GM18870 (cell line): Measurements from ENCODE around the gene ABI3BP.
A peak's percentile ranks its signal among the peaks of the same experiment; 100 is the strongest.

Source experiments
- ATAC-seq: cut with Tn5 transposase; IDR thresholded peaks from one replicate; pipeline ENCODE4 v1.9.1; 2021; ENCODE audit warnings: moderate library complexity; ENCODE audit not compliant: unreplicated experiment

Gene ABI3BP

DNA sequence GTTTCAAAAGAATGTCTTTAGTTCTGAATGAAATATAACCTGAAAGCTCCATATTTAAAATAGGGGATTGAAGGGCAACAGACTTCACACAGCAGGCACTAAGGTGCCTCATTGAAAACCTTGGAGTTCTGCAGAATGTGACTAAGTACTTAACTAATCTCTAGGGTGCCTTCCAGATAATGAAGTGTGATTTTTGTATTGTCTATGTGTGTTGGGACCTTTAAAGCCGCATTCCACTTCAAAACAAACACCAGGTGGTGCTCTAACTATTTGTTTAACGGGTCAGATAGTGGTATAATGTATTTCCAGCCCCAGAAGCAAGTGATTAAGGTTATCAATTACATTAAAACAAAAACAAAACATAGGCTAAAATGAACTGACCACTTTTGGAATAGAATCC is 255.9 kb downstream of the ABI3BP start:
- ATAC-seq, result no peak

DNA sequence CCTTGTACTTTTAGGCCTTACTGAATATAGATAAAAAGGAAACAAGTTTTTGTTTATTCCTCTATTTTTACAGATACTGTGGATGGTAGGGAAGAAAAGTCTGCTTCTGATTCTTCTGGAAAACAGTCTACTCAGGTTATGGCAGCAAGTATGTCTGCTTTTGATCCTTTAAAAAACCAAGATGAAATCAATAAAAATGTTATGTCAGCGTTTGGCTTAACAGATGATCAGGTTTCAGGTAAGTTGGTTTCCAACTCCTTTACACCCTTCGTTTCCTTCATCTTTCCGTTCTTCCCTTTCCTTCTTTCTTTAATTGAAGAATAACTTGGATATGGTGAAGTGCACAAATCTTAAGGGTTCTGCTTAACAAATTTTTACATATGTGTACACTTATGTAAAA is 260.8 kb downstream of the ABI3BP start:
- no peak for ATAC-seq

DNA sequence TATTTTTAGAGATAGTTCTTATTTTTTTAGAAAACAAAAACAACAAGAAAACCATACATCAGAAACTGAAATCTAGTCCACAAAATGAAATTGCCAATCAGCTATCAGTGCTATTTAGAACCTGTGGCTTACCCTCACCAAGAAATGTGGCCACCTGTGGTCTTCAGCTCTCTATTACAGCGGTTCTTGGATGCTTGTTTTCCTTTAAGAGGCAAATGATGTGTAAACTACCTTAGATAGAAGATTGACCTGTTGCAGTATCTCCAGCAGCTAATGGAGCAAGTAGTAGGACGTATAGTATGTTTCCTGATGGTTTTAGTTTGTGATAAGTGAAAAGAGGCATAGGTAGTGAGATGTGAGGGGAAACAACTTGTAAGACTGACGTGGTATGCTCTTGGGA is 262.7 kb downstream of the ABI3BP start:
- peak; percentile 56 for ATAC-seq

DNA sequence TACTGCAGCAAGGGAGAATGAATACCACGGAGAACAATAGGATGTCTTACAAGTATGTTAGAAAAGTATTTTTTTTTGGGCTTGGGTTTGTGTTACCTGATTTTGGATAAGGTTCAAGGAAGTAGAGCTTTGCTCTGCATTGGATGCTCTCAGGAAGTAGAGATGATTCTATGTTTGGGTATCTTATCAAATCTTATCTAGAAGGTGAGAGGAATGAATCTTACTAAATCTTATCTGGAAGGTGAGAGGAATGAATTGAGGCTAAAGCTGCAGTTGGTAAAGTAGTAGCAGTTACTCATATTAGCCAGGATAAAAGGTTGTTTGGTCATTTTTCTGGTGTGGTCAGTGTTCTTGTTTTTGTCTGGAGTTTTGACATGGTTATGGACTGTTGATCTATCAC is 266.5 kb downstream of the ABI3BP start:
- no peak for ATAC-seq

DNA sequence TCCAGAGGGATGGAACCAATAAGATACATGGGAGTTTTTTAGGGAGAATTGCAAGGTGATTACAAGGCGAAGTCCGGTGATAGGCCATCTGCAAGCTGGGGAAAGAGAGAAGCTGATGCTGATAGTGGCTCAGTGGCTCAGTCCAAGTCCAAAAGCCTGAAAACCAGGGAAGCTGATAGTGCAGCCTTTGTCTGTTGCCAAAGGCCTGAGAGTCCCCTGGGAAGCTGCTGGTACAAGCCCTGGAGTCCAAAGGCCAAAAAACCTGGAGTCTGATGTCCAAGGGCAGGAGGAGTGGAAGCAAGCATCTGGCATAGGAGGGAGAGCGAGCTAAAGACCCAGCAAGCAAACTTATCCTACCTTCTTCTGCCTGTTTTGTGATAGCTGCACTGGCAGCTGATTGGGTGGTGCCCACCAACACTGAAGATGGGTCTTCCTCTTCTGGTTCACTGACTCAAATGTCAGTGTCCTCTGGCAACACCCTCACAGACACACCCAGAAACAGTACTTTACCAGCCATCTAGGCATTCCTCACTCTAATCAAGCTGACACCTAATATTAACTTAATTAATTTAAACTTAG is 267.2 kb downstream of the ABI3BP start:
- no peak for ATAC-seq

DNA sequence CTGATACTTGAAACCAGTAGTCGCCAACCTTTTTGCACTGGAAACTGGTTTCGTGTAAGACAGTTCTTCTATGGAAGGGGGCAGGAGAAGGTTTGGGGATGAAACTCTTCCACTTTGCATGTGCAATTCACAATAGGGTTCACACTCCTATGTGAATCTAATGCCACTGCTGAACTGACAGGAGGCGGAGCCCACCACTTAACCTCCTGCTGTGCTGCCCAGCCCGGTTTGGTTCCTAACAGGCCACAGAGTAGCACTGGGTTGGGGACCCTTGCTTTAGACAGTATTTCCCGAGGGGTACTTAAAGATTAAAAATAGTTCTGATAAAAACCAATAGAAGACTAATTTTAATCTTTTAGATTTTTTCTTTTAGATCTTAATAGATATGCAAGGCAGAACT is 272.8 kb downstream of the ABI3BP start:
- ATAC-seq, result no peak

DNA sequence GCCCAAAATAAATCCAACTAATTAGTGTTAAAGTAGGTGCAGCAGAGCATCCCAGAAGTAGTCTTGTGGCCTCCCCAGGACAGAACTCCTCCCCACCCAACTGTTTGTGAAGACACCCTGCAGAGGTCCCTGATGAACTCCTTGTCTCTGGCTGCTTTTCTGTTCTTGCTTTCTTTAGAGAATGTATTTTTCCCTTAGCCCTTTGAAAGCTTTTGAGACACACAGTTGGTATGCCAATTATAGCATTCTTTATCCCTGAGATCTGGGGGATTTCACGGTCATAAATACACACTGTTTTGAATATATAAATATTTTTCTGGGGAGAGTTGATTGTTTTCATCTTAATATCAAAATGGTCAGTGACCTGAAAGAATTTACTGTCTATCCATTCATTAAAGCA is 274.1 kb downstream of the ABI3BP start:
- ATAC-seq, result no peak

DNA sequence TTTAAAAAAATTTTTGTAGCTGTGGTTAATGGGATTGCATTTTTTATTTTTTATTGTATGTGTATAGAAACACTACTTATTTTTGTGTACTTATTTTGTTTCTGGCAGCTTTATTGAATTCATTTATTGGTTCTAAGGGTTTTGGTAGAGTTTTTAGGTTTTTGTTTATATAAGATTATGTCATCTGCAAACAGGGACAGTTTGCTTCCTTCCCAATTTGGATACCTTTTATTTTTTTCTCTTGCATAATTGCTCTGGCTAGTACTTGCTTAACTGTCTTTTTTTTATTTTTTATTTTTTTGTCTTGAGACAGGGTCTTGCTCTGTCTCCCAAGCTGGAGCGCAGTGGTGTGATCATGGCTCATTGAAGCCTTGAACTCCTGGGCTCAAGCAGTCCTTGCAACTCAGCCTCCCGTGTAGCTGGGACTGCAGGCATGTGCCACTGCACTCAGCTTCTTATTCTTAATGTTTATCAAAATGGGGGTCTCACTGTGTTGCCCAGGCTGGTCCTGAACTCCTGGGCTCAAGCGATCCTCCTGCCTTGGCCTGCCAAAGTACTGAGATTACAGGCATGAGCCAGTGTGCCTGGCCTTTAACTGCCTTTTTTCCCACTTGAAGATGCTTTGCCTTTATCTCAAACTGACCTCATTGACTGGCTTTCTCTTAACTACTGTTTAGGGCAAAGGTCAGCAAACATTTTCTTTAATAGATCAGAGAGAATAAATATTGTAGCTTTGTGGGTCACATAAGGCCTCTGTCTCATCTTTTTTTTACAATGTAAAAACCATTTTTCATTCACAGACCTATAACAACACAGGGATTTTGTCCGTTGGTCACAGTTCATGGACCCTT is 275.4 kb downstream of the ABI3BP start:
- ATAC-seq, result no peak

DNA sequence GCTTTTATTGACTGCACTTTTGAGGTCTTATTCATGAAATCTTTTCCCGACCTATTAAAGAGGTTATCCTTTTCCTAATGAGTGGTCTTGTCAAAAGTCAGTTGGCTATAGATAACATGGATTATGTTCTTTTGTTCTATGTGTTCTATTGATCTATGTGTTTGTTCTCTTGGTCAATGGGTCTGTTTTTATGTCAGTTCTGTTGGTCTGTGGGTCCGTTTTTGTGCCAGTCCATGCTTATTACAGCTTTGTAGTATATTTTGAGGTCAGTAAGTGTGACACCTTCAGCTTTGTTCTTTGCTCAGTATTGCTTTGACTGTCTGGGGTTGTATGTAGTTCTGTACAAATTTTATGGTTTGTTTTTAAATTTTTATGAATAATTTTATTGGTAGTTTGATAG is 276.2 kb downstream of the ABI3BP start:
- ATAC-seq, result no peak

DNA sequence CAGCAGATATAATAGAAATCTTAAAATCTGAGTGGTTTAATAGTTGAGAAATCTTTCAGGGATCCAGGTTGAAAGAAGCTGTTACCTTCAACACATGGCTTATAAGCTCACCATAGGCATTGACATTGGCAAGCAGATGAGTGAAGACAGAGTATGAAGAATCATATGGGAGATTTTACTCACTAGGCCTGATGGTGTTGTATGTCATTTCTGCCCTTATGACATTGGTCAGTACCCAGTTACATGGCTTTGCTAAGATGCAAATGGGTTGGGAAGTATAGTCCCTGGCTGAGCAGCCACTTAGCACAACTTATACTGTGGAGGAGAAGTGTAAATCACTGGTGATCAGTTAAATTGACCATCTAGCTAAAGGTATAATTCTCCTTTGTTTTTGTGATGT is 278.0 kb downstream of the ABI3BP start:
- no peak for ATAC-seq

DNA sequence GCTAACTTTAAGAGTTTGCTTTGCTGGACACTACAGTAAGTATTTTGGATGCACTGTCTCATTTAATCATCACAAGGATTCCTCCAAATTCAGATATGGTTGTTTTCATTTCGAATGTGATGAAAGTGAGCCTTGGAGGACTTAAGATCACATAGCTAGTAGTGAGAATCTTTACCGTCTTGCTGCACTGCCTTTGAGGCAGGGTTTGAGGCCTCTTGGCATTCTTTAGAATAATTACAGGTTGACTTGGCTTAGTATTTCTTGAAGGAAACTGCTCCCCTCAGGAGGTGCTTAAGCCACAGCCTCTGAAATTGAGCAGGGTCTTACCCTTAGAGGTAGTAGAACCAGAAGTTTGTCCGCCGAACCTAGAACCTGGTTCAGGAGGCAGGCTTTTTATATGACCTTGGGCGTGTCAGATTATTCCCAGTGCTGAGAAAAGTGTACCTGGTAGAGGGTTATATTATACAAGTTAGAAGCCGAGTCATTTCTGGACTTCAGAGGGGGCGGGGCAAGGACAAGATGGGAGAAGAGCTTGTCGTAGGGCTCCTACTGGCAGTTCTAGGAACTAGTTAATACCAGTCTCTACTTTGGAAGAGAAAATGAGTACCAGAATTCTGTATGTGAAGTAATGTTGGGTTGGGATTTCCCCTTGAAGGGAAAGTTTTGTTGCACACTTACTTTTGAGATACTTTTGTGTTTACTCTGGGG is 282.8 kb downstream of the ABI3BP start:
- ATAC-seq, result peak; percentile 52

DNA sequence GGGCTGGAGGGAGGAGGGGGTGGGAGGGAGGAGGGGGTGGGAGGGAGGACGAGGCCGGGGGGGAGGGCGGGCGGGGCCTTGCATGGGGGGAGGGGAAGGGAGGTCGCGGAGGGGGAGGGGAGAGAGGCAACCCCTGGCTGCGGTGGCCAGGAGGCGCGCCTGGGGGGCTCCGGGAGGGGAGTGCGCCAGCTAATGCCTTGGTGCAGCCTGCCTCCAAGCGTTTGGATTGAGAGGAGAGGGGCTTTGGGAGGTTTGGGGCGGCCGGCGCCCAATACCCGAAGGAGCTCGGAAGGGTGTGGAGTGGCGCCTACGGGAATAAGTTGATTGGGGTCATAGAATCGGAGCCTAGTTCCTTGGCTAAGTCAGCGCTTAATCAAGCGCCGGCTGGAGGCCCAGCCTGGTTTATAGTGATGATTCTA is 283.4 kb downstream of the ABI3BP start:
- ATAC-seq, result no peak

DNA sequence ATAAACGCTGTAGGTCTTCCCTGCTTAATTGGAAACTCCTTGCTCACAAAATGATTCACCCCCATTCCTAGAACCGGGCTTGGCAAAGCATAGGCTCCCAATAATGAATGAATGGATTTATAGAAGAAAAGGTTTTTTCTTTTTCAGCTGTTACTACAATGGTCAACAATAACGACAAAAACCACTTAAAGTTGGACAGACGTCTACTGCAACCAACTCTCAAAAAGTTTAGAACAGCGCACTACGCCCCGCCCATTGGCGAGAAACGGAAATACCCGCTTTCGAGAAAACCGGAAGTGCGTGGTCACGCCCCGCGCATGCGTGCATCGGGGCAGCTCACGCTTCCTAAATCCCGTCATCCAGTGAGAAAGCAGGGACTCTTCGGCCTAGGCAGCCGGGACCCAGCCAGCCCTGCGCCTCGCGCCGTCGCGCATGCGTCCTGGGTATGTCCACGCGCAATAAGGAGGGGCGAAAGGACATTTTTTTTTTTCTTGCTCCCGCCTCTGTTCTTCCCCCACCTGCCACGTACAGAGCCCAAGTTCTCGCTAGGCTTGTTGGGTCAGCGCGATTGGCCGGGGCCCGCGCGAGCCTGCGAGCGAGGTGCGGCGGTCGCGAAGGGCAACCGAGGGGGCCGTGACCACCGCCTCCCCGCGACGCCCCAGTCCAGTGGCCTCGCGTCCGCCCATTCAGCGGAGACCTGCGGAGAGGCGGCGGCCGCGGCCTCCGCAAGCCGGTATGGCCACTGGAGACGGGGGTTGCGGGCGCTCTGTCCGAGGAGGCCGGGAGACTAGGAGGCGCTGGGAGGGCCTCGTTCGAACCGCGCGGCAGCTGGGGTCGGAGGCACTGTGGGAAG is 284.0 kb downstream of the ABI3BP start, which contains the start of gene TFG:
Gene TFG (plus strand): TSS at position 506 of the 853 bp plus-strand sequence. CDS start 4,192 bp downstream, outside the sequence.
- peak; percentile 95 for ATAC-seq

DNA sequence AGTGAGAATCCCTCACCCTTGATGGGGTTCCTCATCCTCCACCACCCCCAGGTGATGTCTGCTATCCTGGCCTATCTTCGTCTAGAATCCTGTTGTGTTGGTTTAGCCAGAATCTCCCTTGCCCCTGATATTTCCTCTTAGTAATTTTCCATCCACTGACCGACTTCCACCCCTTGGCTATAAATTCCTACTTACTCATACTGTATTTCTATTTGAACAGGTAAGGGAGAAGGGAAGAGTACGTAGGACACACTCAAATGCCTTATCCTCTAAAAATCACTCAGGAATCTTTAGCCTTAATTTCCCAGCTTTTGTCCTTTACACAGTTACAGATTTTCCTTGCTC is 284.6 kb downstream of the ABI3BP start:
- ATAC-seq, result no peak

DNA sequence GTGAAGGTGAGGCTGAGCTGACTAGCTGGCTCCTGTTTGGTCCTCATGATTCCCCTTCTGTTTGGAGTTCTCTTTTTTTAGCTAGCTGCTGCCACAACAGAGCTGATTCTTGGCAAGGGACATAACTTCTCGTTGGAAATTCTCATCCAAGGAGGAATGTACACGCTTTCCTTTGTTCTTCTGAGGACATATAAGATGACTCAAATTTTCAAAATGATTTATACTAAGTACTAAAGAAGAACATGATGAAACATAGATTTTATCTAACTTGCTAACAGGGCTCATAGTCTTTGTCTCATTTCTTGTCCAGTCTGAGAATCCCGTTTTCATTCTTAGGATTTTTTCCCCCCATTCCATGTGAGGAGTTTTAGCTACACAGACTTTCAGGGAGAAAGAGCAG is 286.9 kb downstream of the ABI3BP start:
- ATAC-seq, result no peak

DNA sequence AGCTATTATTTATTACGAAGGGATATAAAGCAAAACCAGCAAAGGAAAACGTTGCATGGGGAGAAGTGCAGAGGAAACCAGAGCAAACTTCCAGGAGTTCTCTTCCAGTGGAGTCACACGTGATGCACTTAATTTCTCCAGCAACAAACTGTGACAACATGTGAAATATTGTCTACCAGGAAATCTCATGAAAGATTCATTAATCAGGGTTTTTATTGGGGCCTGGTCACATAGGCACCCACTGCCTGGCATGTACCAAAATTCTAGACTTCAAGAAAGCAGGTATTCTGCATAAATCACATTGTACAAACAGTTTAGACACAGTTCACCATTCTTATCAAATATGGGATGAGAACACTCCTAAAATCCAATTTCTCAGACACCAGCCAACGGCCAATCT is 289.4 kb downstream of the ABI3BP start:
- no peak for ATAC-seq

DNA sequence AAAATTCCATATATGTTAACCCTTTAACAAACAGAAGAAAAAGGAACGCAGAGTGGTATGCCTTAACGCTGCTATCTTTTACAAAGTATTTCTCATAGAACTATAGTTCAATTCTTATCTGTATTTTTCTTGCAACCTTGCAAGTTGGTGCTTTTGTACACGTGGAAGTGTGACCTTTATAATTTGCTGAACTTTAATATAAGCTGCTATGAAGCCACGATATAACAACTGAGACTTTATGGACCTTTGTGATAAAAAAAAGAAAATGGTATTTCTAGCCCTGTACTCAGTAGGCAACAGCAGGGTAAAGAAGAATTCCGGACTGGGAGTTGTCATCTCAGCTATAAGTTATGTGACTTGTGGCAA is 290.3 kb downstream of the ABI3BP start:
- ATAC-seq, result no peak

DNA sequence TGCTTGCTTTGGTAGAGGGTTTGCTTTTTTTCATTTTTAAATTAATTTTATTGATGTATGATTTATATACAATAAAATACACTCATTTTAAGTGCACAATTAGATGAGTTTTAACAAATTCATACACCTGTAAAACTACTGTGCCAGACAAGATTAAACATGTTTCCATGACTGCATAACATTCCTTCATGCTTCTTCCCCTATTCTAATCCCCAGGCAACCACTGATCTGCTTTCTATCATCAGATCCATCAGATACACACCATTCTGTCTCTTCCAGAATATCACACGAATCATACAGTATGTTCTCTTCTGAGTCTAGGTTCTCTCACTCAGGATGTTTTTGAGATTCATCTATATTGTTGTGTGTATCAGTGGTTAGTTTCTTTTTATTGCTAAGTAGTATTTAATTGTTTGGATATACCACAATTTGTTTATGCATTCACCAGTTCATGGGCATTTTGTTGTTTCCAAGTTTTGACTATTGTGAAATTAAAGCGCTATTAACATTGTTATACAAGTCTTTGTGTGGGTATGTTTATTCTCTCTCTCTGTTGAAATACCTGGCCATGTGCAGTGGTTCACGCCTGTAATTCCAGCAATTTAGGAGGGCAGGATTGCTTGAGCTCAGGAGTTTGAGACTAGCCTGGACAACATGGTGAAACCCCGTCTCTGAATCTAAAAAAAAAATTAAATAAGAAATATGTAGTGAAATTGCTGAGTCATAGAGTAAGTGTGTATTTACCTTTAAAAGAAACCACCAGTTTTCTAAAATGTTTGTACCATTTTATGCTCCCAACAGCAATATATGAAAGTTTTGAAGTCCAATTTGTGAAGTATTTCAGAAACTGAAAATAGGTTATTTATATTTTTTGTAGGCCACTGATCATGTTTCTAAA is 290.9 kb downstream of the ABI3BP start:
- ATAC-seq, result no peak

DNA sequence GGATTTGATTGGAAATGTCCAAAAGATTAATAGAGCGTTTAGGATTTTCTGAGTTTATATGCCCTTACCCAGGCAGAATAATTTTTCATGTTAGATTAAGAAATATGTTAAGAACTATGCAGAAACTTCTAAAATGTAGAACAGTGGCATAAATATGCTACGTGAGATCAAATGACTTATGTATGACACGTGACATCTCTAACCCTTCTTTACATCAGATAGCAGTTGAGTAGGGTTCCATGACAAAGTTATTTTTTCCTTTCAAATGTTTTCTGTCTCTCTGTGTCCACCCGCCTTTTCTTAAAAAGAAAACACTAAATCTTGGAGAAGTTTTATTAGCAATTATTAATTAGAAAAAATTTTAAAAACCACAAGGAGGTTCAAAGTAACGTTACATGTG is 292.5 kb downstream of the ABI3BP start:
- no peak for ATAC-seq
